ENCODE data around the gene MAST4.
"Not testable (repeated sequence)": the region's sequence is repeated elsewhere in the genome, so short reads cannot be mapped to it uniquely, and the experiment has no call there.

Gene MAST4

GRCh38 chr5:66652818-66653217, 56.6 kb downstream of the MAST4 start:
- DNase-seq = no peak

GRCh38 chr5:66653325-66653724, 57.1 kb downstream of the MAST4 start:
- no peak for DNase-seq

GRCh38 chr5:66655395-66656324, 59.5 kb downstream of the MAST4 start:
- DNase-seq = no peak

DNA sequence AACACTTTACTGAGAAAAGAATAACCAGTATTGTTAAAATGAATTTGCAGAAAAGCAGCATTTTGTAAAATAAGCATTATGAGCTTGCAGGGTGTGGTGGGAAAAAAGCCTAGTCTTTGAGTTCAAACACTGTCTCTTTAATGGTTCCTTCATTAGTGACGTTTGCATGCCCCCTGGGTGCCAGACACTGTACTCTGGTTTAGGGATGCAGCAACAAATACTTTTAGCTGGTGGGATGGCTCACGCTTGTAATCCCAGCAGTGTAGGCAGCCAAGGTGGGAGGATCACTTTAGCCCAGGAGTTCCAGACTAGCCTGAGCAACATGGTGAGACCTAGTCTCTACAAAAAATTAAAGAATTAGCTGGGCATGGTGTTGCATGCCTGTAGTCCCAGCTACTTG, 62.3 kb downstream of the MAST4 start:
- no peak for DNase-seq

- no peak for DNase-seq
These were observed 63.6 kb downstream of the MAST4 start for GRCh38 chr5:66659780-66660179.

GRCh38 chr5:66660396-66660795, 64.2 kb downstream of the MAST4 start:
- no peak for DNase-seq

- peak in 1 of 3 experiments; percentile 7 for DNase-seq
These were observed 65.0 kb downstream of the MAST4 start for GRCh38 chr5:66661149-66661548.

DNA sequence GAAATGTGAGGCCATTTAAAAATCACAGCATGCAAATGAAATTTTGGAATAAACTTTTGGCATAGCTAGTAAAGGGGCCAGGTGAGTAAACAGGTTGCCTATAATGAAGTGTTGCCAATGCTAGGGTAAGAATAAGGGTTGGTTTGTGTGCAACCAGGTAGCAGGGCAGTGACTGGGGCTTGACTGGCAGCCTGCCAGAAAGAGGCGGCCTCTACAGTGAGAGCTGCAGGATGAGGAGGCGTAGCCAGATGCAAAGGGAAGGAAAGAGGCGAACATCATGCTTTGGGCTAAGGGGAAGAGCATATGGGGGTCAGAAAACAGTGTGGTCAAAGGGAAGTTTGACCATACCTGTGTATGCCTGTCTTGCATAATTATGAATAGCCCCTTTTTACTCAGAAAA, 70.6 kb downstream of the MAST4 start:
- peak; percentile 33 to 64 (median 34) for DNase-seq

GRCh38 chr5:66669086-66669861, 73.1 kb downstream of the MAST4 start:
- DNase-seq = no peak

GRCh38 chr5:66669862-66670195, 73.6 kb downstream of the MAST4 start:
- no peak for DNase-seq

GRCh38 chr5:66671305-66671704, 75.1 kb downstream of the MAST4 start:
- DNase-seq = no peak

GRCh38 chr5:66674802-66675201, 78.6 kb downstream of the MAST4 start:
- no peak for DNase-seq

GRCh38 chr5:66675406-66675805, 79.2 kb downstream of the MAST4 start:
- no peak for DNase-seq

DNA sequence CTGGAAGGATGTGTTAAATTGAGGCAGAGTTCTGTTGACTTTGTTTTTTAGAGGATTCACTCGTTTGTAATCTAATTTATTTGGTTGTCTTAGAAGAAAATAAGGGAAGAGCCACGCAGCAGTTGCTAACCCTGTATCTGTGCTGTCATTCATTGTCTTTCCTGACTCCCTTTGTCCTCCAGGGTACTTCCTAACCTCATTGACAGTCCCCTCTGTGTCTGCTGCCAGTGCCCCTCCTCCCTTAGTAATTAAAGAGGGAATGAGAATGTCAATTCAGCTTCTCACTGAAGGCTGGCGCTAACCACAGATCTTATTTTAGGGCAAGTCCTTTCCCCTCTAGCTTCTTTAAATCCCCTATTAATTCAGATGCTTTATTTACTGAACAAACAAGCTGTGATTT, 84.0 kb downstream of the MAST4 start:
- peak in 1 of 3 experiments; percentile 38 for DNase-seq

- no peak for DNase-seq
These were observed 84.6 kb downstream of the MAST4 start for GRCh38 chr5:66680804-66681203.

DNA sequence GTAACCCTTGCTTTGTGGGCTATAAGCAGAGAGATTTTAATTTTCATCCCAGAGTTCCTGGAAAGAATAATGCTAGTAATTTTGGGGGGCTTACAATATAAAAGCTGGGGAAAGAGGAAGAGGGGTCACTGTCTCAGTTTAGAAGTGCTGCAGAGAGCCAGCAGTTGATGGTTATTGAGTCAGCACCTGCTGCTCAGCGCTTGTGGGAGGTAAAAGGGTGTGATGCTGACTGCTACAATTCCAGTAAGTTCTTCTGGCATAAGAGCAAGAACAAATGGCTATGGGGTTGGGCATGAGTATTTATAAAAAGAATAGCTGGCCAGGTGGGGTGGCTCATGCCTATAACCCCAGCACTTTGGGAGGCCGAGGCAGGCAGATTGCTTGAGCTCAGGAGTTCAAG, 88.5 kb downstream of the MAST4 start:
- DNase-seq = no peak

DNA sequence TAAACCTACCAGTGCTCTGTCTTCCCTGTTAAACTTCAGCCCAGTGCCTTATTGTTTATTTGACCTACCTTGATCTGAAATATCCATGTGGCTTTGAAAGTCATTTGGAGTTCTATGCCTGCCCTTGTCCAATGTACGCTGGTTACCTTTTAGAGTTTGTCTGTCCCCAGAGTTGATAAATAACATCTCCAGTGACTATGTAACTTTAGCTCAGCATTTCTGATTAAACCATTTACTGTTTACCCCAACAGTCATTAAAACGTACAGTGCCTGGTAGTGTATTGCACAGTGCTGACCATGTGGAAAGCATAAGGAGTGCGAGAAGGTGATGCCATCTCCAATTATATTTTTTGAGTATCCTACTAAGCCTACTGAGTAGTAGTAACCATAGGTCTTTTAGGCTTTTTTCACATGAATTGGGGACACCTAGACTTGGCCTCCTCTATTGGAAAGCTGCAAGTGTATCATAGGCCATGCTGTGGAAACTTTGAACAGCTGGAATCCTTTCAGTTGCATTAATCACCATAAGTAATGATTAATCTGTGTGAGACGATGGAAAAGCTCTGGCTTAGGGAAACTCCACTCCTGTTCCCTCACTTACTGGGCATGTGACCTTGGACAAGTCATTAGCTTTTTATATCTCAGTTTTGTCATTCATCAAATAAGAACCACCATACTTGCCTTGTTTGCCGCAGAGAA, 93.5 kb downstream of the MAST4 start:
- no peak for DNase-seq

- DNase-seq = no peak
These were observed 97.8 kb downstream of the MAST4 start for GRCh38 chr5:66694036-66694435.

DNA sequence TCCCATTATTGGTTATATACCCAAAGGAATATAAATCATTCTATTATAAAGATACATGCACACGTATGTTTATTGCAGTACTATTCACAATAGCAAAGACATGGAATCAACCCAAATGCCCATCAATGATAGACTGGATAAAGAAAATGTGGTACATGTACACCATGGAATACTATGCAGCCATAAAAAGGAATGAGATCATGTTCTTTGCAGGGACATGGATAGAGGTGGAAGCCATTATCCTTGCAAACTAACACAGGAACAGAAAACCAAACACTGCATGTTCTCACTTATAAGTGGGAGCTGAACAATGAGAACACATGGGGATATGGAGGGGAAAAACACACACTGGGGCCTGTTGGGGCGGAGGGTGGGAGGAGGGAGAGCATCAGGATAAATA, 99.6 kb downstream of the MAST4 start:
- DNase-seq = not testable (repeated sequence)

DNA sequence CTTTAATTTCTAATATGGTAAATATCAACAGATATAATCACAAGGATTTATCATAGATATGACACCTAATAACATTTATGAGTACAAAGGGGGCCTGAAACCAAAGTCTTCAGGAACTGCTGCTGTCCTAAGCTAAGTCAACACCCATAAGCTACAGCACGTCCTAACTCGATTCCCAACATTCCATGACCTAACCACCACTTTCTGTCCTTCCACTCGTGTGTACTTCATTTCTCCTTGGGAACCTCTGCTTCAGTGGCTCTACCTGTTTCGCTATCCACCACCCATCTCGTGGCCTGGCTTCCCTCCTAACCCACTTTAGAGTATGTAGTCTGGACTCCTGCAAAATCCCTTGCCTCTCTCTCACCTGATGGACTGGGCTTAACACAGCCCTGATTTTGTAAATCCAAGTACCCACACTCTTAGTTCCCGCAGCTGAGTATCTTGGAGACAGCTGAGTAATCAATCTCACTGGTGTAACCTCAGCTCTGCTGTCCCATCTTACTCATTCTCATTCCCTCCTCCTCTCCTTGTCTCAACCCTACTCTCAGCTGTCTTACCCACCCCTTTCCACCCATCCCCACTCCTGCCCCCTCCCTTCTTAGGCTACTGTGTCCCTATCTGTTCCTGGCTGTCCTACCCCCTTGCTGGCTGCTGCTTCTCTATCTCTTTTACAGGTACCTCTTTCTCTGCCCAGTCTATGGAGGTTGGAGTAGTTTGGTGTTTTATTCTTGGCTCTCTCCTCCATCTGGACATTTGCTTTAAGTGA, 101.8 kb downstream of the MAST4 start:
- DNase-seq = no peak

- DNase-seq = no peak
These were observed 105.1 kb downstream of the MAST4 start for GRCh38 chr5:66701244-66701643.

GRCh38 chr5:66702426-66702825, 106.2 kb downstream of the MAST4 start:
- DNase-seq = no peak
